EL (cell line): ENCODE results near the gene FBXL16.

Source experiments
- DNase-seq: peaks from one replicate; pipeline ENCODE4 v3.0.0-alpha.2; 2016

The FBXL16 gene

GRCh38 chr16:676565-676902, 29.1 kb downstream of the FBXL16 start:
- DNase-seq = no peak

- DNase-seq = no peak
Observed at GRCh38 chr16:675884-676564, 29.6 kb downstream of the FBXL16 start.

GRCh38 chr16:674968-675883, 30.4 kb downstream of the FBXL16 start, which contains the start of gene RHBDL1:
Gene RHBDL1, plus strand, starts transcription at chr16:675671. Its CDS starts 120 bp downstream, at chr16:675791.
- peak; percentile 44 for DNase-seq

- no peak for DNase-seq
Observed at GRCh38 chr16:674214-674881, 31.3 kb downstream of the FBXL16 start.

GRCh38 chr16:673399-673991, 32.1 kb downstream of the FBXL16 start:
- no peak for DNase-seq

GRCh38 chr16:672851-673250, 32.8 kb downstream of the FBXL16 start:
- DNase-seq = no peak

GRCh38 chr16:672371-672770, 33.2 kb downstream of the FBXL16 start:
- DNase-seq = no peak

- DNase-seq = no peak
Observed at GRCh38 chr16:671353-672131, 34.1 kb downstream of the FBXL16 start.

GRCh38 chr16:670485-671352, 34.9 kb downstream of the FBXL16 start:
- DNase-seq = no peak

GRCh38 chr16:669666-670065, 35.9 kb downstream of the FBXL16 start:
- no peak for DNase-seq

- no peak for DNase-seq
Observed at GRCh38 chr16:668519-669171, 37.0 kb downstream of the FBXL16 start.

- DNase-seq = peak; percentile 91
Observed at GRCh38 chr16:667780-668518, 37.7 kb downstream of the FBXL16 start, which contains the start of gene RHOT2. Gene RHOT2, plus strand, starts transcription at chr16:668132. Its CDS starts 68 bp downstream, at chr16:668200.

- DNase-seq = no peak
Observed at GRCh38 chr16:667113-667779, 38.4 kb downstream of the FBXL16 start.

- DNase-seq = no peak
Observed at GRCh38 chr16:666572-666971, 39.0 kb downstream of the FBXL16 start.

- no peak for DNase-seq
Observed at GRCh38 chr16:662597-662996, 43.0 kb downstream of the FBXL16 start.

- no peak for DNase-seq
Observed at GRCh38 chr16:662095-662494, 43.5 kb downstream of the FBXL16 start.

GRCh38 chr16:661184-661821, 44.3 kb downstream of the FBXL16 start:
- no peak for DNase-seq

- peak; percentile 82 for DNase-seq
Observed at GRCh38 chr16:660459-661183, 45.0 kb downstream of the FBXL16 start.
